ENCODE results near the gene LPGAT1.

The LPGAT1 gene

GRCh38 chr1:211734791-211735190, 95.8 kb downstream of the LPGAT1 start:
- no peak for TF ChIP-seq CTCF (IDR thresholded peaks at IDR 0.05; ENCODE audit: borderline replicate concordance, control extremely low read depth, extremely low read depth, insufficient read depth, missing control alignments)
- in situ Hi-C loops (cut with MboI; ENCODE audit: low sequenced_read_pairs, unreplicated experiment), result no loop called here
- DNase-seq (ENCODE audit: low spot score), result no peak

GRCh38 chr1:211734359-211734758, 96.2 kb downstream of the LPGAT1 start:
- no peak for TF ChIP-seq CTCF (IDR thresholded peaks at IDR 0.05; ENCODE audit: borderline replicate concordance, control extremely low read depth, extremely low read depth, insufficient read depth, missing control alignments)
- in situ Hi-C loops (cut with MboI; ENCODE audit: low sequenced_read_pairs, unreplicated experiment), result no loop called here
- no peak for DNase-seq (ENCODE audit: low spot score)

GRCh38 chr1:211732293-211732980, 98.1 kb downstream of the LPGAT1 start:
- in situ Hi-C loops (cut with MboI; ENCODE audit: low sequenced_read_pairs, unreplicated experiment), result no loop called here
- no peak for TF ChIP-seq CTCF (IDR thresholded peaks at IDR 0.05; ENCODE audit: borderline replicate concordance, control extremely low read depth, extremely low read depth, insufficient read depth, missing control alignments)
- DNase-seq (ENCODE audit: low spot score), result peak; percentile 38

- DNase-seq (ENCODE audit: low spot score), result no peak
- no peak for TF ChIP-seq CTCF (IDR thresholded peaks at IDR 0.05; ENCODE audit: borderline replicate concordance, control extremely low read depth, extremely low read depth, insufficient read depth, missing control alignments)
- in situ Hi-C loops (cut with MboI; ENCODE audit: low sequenced_read_pairs, unreplicated experiment), result no loop called here
Measured at GRCh38 chr1:211731456-211732292, 98.9 kb downstream of the LPGAT1 start.

GRCh38 chr1:211730347-211730746, 100.2 kb downstream of the LPGAT1 start:
- no peak for DNase-seq (ENCODE audit: low spot score)
- in situ Hi-C loops (cut with MboI; ENCODE audit: low sequenced_read_pairs, unreplicated experiment), result no loop called here
- TF ChIP-seq CTCF (IDR thresholded peaks at IDR 0.05; ENCODE audit: borderline replicate concordance, control extremely low read depth, extremely low read depth, insufficient read depth, missing control alignments), result no peak

GRCh38 chr1:211729238-211729637, 101.3 kb downstream of the LPGAT1 start:
- no peak for TF ChIP-seq CTCF (IDR thresholded peaks at IDR 0.05; ENCODE audit: borderline replicate concordance, control extremely low read depth, extremely low read depth, insufficient read depth, missing control alignments)
- no peak for DNase-seq (ENCODE audit: low spot score)
- in situ Hi-C loops (cut with MboI; ENCODE audit: low sequenced_read_pairs, unreplicated experiment), result no loop called here

Measured in GM13976 (cell line).